GM18526 (cell line): ENCODE data around the gene MYO7B.

Source experiments
- POLR2A ChIP-seq: IDR thresholded peaks from 3 replicates; pipeline ENCODE4 v1.6.1; 2011; ENCODE audit not compliant: insufficient read length; ENCODE audit errors: extremely low read depth

The MYO7B gene

GRCh38 chr2:127516041-127516762 is 19.3 kb upstream of the MYO7B start:
- TF ChIP-seq POLR2A: no peak

GRCh38 chr2:127517465-127517864 is 18.0 kb upstream of the MYO7B start:
- no peak for TF ChIP-seq POLR2A

GRCh38 chr2:127520424-127520823 is 15.1 kb upstream of the MYO7B start:
- no peak for TF ChIP-seq POLR2A

- TF ChIP-seq POLR2A: no peak
Measured at GRCh38 chr2:127523269-127523939, 12.1 kb upstream of the MYO7B start.

DNA sequence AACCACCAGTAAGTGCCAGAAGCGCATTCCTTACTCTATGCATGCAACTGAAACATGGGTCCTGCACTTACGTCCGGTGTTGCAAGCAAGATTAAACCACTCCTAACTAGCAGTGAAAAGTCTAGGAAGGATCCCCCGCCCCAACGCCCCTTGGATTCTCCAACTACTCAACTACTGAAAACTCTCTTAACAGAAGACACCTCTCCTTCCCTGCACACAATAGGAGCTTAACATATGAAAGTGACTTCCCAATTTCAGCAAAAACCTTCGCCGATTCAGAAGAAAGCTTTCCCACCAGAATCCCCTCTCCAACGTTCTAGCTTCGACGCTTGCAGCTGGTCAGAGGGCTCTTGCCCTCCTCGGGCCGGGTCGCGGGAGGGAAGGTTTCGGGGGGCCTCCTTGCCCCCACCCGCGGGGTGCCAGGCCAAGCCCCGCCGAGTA is 9.8 kb upstream of the MYO7B start:
- TF ChIP-seq POLR2A: no peak

DNA sequence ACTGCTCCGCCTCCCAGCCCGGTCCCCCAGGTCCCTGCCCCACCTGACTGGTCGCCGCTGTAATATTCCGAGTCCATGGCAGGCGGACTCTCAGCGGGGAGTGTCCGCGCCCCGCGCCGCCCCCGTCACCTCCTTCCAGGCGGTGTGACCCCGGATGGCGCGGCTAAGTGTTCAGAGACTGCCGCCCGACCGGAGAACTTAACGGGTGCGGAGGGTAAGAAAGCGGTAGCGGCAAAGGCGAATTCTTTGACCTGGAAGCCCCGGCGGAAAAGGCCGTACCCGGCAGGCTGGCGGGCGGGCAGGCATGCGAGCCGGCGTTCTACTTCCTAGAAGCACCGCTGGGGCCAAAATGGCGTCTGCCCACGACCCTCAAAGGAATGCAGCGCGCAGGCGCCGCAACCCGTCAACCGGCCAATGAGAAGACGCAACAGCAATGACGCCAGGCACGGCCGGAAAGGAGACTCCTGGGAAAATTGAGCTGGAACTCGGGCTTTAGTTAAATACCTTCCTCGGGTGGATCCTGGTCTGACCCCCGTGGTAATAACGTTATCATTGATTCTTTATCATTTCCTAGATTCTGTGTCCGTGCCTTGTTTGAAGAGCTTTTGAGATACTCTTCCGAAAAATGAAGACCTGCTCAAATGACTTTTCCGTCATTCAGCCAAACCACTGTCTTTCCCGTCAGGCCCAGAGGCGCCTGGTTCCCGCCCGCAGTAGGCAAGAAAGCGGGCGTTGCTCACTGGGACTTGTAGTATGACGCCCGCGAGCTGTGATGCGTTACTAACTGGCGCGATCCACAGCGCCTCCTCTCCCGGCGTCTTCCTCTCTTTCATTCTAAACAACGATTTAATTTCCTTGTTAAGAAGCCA is 9.1 kb upstream of the MYO7B start, which contains the start of gene IWS1:
TSS of gene IWS1 (minus strand) at position 358 of the 869 bp plus-strand sequence. CDS start at position 77, 281 bp downstream.
- TF ChIP-seq POLR2A: peak; percentile 57

DNA sequence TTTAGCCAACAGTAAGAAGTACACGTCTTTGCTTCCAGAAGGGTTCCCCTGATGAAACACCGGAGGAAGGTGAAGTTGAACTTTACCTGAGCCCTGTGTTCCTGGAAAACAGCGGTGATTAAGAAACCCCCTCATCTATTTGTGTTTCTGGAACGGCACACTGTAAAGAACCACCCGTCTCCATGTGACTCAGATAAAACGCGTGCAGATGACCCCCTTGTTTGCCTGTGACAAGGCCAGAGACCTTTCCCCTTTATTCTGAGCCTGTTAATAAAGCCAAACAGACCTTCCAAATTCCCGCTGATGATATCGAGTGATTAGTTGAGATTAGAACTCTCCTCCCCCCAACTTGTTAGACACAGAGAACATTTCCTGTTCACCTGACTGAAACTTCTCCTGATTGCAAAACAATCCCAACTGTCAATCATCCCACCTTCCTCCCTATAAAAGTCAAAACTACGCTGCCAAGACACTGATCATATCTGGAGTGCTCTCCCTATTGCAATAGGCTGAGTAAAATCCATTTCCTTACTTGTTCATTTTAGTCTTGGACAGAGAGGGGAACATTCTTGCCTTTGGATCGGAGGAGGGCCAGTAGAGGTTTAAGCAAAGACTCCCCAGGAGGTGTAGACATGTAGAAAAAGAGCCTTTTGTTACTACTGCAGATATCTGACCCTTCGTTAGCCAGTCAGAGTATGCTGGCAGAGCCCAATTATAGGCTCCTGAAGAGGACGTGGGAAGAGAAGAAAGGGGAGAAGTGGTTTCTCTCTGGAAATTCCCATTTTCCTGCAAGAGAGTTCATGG is 8.3 kb upstream of the MYO7B start:
- no peak for TF ChIP-seq POLR2A

DNA sequence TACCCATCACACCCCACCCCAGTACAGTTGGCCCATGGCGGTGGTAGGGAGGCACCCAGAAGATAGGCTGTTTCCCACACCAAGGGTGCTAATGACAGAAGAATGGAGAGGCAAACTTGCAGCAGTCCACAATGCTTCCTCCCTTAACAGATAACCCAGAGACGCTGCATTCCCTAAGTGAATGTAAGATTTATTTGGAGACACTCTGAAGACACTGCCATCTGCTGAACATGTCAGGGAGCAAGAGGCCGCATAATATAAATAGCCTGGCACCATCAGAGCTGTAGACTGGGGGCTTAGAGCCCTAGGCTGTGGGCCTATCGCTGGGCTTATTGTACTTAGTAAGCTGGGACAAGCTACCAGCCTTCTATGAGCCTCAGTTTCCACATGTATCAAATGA is 7.0 kb upstream of the MYO7B start:
- TF ChIP-seq POLR2A: no peak

GRCh38 chr2:127530245-127531140 is 5.0 kb upstream of the MYO7B start:
- no peak for TF ChIP-seq POLR2A

DNA sequence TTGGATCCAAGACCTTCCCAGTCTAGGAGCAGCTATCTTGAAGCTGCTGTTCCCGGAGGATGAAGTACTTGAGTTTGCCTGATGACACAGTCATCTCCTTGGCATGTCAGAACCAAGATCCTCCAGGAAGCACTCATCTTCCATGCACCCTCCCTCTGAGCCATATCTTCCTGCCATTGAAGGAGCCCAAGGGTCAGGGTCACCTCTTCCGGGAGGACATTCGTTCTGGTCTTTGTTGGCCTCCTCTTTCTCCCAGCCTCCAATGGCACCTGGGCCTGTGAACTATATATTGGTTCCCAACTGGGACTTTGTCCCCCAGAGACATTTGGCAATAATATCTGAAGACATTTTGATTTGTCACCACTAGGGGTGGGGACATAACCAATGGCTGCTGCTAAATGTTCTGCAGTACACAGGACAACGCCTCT is 4.2 kb upstream of the MYO7B start:
- no peak for TF ChIP-seq POLR2A

DNA sequence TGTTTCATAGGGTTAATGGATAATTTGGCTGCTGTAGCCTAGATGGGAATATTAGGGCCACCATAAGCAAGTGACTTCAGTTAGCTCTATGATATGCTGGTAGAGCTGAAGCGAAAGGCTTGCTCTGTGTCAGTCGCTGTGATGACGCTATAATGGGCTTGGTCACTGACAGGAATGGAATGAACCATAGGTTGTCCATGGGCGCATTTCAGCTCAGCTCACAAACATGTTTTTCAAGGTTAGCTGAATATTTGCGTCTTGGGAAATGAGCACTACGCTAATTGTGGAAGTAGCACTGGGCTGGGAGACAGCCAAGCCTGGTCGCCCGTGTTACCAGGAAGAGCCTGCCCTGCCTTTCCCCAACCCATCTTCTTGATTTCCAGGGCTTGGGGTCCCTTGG is 3.2 kb upstream of the MYO7B start:
- TF ChIP-seq POLR2A: no peak

- no peak for TF ChIP-seq POLR2A
Measured at GRCh38 chr2:127535918-127536317, 435 bp downstream of the MYO7B start.

DNA sequence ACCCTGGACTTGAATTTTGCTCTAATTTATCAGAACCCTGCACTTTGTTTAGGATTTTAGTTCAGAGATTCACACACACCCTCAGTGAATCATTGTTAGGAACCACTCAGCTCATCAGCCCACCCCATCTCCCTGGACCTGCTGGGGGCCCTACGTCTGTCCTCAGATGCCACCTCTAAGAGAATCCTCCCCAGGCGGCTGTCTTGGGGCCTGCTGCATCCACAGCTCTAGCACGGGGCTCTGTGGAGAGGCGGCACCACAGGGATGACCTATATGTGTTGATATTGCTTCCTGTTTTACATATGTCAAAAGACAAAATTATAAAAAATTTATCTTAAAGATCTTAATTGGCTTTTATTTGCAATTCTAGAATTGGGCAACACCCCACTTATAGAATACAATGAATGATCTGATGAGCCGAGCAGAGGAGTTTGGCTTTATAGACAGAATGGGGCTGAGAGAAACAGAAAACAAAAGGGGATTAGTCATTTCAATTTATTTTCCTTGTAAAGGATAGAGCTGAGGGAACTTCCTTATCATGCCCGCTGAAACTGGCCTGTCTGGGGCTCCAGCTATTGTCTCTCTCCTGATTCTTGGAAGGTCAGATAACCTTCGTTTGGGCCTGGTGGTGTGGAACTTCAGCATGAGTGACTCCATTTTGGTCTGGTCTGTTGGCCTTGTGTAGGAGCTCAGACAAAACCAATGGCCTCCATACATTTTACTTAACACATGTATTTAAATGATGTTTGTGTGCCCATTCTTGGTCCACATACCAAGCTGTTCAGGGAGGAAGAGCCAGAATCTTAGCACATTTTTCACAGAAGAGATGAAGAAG is 1.4 kb downstream of the MYO7B start:
- no peak for TF ChIP-seq POLR2A
